Neuronal stem cell (in vitro differentiated cells): ENCODE data around the gene ARHGEF4.

ENCODE experiments used
- DNase-seq: peaks from one replicate; pipeline ENCODE4 v3.0.0-alpha.2; 2013; ENCODE audit warnings: low spot score
- H2AFZ ChIP-seq: one replicate; pipeline ENCODE4 v1.6.1; 2013; ENCODE audit warnings: mild to moderate bottlenecking, low read length, inconsistent platforms
- H2AK5ac ChIP-seq: 2 replicates; pipeline ENCODE4 v1.6.1; 2013; ENCODE audit warnings: low read depth, mild to moderate bottlenecking, inconsistent platforms, low read length, moderate library complexity, mixed read lengths
- H2BK120ac ChIP-seq: 2 replicates; pipeline ENCODE4 v1.6.1; 2013; ENCODE audit warnings: low read depth, mild to moderate bottlenecking, inconsistent platforms, low read length, moderate library complexity, mixed read lengths
- H2BK12ac ChIP-seq: one replicate; pipeline ENCODE4 v1.6.1; 2013; ENCODE audit warnings: low read length, inconsistent platforms
- H2BK15ac ChIP-seq: 2 replicates; pipeline ENCODE4 v1.6.1; 2013; ENCODE audit warnings: mild to moderate bottlenecking, low read length, inconsistent platforms, mixed read lengths
- H2BK5ac ChIP-seq: one replicate; pipeline ENCODE4 v1.6.1; 2013; ENCODE audit warnings: inconsistent platforms, mild to moderate bottlenecking, low read length, moderate library complexity
- H3K14ac ChIP-seq: one replicate; pipeline ENCODE4 v1.6.1; 2013; ENCODE audit warnings: low read length, inconsistent platforms
- H3K18ac ChIP-seq: 2 replicates; pipeline ENCODE4 v1.6.1; 2013; ENCODE audit warnings: low read length, inconsistent platforms
- H3K23ac ChIP-seq: 2 replicates; pipeline ENCODE4 v1.6.1; 2013; ENCODE audit warnings: low read depth, mild to moderate bottlenecking, mixed read lengths, low read length, inconsistent platforms; ENCODE audit not compliant: poor library complexity
- H3K27ac ChIP-seq: replicated peaks from 3 replicates; pipeline ENCODE4 v1.5.1; 2013; ENCODE audit warnings: low read length, inconsistent platforms
- H3K27me3 ChIP-seq, 3 experiments: 2 replicates each; pipeline ENCODE4 v1.6.1; 2013; ENCODE audit warnings: low read length in 3 of 3, mild to moderate bottlenecking in 2 of 3, inconsistent platforms in 1 of 3, low read depth in 1 of 3, mixed read lengths in 1 of 3, moderate library complexity in 1 of 3; ENCODE audit not compliant: control insufficient read depth in 3 of 3, insufficient read depth in 3 of 3
- H3K36me3 ChIP-seq, 2 donors: replicated peaks in 1 of 2; 2 replicates each; pipeline ENCODE4 v1.6.1; 2013; ENCODE audit warnings: low read length in 2 of 2; ENCODE audit not compliant: control insufficient read depth in 2 of 2, insufficient read depth in 2 of 2
- H3K4ac ChIP-seq: 2 replicates; pipeline ENCODE4 v1.6.1; 2013; ENCODE audit warnings: inconsistent platforms, mild to moderate bottlenecking, low read length, moderate library complexity
- H3K4me1 ChIP-seq, 2 donors: 1 replicate in 1 of 2; 2 replicates in 1 of 2; pipeline ENCODE4 v1.6.1; 2013; ENCODE audit warnings: low read length in 2 of 2, low read depth in 1 of 2; ENCODE audit not compliant: control insufficient read depth in 2 of 2, insufficient read depth in 1 of 2
- H3K4me2 ChIP-seq: one replicate; pipeline ENCODE4 v1.6.1; 2013; ENCODE audit warnings: mild to moderate bottlenecking, low read length, inconsistent platforms; ENCODE audit not compliant: insufficient read depth, poor library complexity, severe bottlenecking
- H3K4me3 ChIP-seq, 2 donors: 2 replicates each; pipeline ENCODE4 v1.5.1; 2013; ENCODE audit warnings: low read length in 2 of 2, mild to moderate bottlenecking in 2 of 2, inconsistent platforms in 1 of 2, moderate library complexity in 1 of 2
- H3K79me1 ChIP-seq: one replicate; pipeline ENCODE4 v1.6.1; 2013; ENCODE audit warnings: low read depth, mild to moderate bottlenecking, inconsistent platforms, low read length, moderate library complexity
- H3K9ac ChIP-seq: one replicate; pipeline ENCODE4 v1.6.1; 2013; ENCODE audit warnings: mild to moderate bottlenecking, low read depth, low read length, inconsistent platforms; ENCODE audit not compliant: poor library complexity
- H3K9me3 ChIP-seq, 2 donors: replicated peaks in 1 of 2; 2 replicates each; pipeline versions ENCODE3 to v1.6.1; 2013; ENCODE audit warnings: low read length in 2 of 2, mild to moderate bottlenecking in 2 of 2, inconsistent platforms in 1 of 2, low read depth in 1 of 2, mixed read lengths in 1 of 2, moderate library complexity in 1 of 2; ENCODE audit not compliant: control insufficient read depth in 2 of 2, insufficient read depth in 1 of 2
- H4K8ac ChIP-seq: one replicate; pipeline ENCODE4 v1.6.1; 2013; ENCODE audit warnings: low read depth, mild to moderate bottlenecking, inconsistent platforms, low read length, moderate library complexity
- H4K91ac ChIP-seq: one replicate; pipeline ENCODE4 v1.6.1; 2013; ENCODE audit warnings: low read length, low read depth, mild to moderate bottlenecking, inconsistent platforms; ENCODE audit not compliant: poor library complexity
- WGBS, 2 donors: extraction: QIAGEN DNeasy Blood & Tissue Kit; methylation state at CpG; one replicate each; pipeline ENCODE4 v1.1.7; 2013; ENCODE audit warnings: missing lambda C conversion rate in 2 of 2, mixed read lengths in 1 of 2; ENCODE audit not compliant: insufficient read length in 2 of 2, insufficient replicate concordance in 1 of 2; ENCODE audit errors: extremely low coverage in 2 of 2; 5-methylcytosine and 5-hydroxymethylcytosine counted together

The ARHGEF4 gene

DNA sequence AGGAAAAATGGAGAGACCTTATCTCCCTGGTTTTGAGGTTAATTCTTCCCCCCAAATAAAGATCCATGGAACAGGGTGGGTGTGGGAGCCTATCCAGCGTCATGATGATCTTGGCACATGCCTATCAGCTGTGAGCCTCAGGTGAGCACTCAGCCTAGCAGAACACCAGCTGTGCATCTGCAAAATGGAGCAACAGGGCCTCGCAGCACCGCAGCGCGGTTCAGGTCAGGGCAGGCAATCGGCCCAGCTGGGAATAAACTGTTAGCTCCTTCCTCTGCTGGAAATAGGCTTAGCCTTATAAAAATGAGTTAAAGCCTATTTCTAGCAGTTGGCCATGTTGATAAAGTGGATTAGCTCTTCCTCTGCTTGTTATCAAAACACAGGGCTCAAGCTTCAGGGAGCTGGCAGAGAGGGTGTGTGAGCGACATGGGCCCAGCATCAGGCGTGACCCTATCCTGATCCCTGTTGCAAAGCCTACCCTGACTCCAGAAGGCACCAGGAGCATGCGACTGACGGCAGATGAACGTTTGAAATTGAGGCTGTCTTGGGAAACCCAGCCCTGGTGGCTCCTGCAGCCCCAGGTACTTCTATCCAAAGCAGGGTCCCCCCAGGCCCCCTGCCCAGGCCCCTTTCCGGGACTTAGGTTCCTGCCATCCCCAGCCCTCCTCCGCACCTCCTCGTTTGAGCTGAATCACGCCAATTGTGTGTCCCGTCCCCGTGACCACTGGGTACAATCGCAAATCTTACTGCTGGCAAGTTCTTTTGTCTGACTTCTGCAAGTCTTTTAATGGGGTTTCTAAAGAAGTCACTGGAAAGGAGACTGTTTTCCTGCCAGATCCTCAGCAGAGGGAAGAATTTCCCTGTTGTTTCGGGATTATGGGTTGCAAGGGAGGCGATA is 35.4 kb downstream of the ARHGEF4 start:
- H3K4ac ChIP-seq, result peak overlapping the region; percentile 87
- peak overlapping the region; percentile 97 for H2BK5ac ChIP-seq
- H2AK5ac ChIP-seq, result peak overlapping the region; percentile 96
- no peaks in the 10 kb centered on the region for H3K36me3 ChIP-seq
- peak overlapping the region; percentile 65 for H3K14ac ChIP-seq
- no peak overlapping the region for H3K4me3 ChIP-seq
- H2AFZ ChIP-seq, result peak overlapping the region; percentile 74
- H3K23ac ChIP-seq, result no peak overlapping the region
- H2BK120ac ChIP-seq, result peak overlapping the region; percentile 92
- peak overlapping the region; percentile 49 for H4K8ac ChIP-seq
- peaks cover 0 to 14% of the 10 kb centered on the region in 2 donors for H3K9me3 ChIP-seq
- peaks cover 0 to 39% of the 10 kb centered on the region in 2 donors for H3K4me1 ChIP-seq
- WGBS, 2 donors, result no CpG with 5 or more reads among the region's 20 CpGs
- H3K9ac ChIP-seq, result peak overlapping the region; percentile 78
- H3K27me3 ChIP-seq, result peaks cover 0 to 5% (median 0%) of the 10 kb centered on the region in 3 experiments
- peak overlapping the region; percentile 98 for H3K18ac ChIP-seq
- peak overlapping the region; percentile 98 for H2BK12ac ChIP-seq
- H3K27ac ChIP-seq, result peak overlapping the region; percentile 100
- peak overlapping the region; percentile 92 for H4K91ac ChIP-seq
- no peak overlapping the region for H2BK15ac ChIP-seq
- peak; percentile 84 for DNase-seq
- peaks cover 8% of the 10 kb centered on the region for H3K79me1 ChIP-seq
- H3K4me2 ChIP-seq, result no peak overlapping the region

DNA sequence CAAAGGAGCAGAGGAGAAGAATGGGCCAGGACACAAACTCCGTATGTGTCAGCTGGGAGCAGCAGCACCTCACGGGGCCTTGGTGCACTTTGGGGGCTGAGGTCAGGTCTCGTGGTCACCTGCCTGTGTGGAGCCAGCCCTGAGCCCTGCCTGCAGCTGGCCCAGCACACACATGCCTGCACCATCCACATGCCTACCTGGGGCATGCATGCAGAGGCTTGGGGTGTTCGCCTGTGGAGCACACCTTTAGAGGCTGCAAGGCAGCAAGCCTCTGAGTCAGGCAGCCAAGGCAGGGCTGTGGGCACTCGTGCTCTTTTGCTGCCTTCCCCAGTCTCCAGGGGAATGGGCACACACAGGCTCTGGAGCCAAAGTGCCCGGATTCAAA is 36.0 kb downstream of the ARHGEF4 start:
- no peak for DNase-seq
- Histone ChIP-seq H3K9ac (peak overlapping the region; percentile 73), H4K91ac (peak overlapping the region; percentile 81), H3K4me2 (no peak overlapping the region), H3K23ac (no peak overlapping the region), H2BK5ac (peak overlapping the region; percentile 96), H3K27ac (peak overlapping the region; percentile 100), H2BK12ac (peak overlapping the region; percentile 75), H3K27me3 (peaks cover 0 to 5% (median 0%) of the 10 kb centered on the region in 3 experiments), H3K36me3 (peaks cover 0 to 2% of the 10 kb centered on the region in 2 donors), H3K18ac (peak overlapping the region; percentile 96), H2BK120ac (peak overlapping the region; percentile 87), H4K8ac (peak overlapping the region; percentile 83), H3K4ac (peak overlapping the region; percentile 43), H3K79me1 (peaks cover 8% of the 10 kb centered on the region), H2AFZ (peak overlapping the region; percentile 74), H3K9me3 (peaks cover 0 to 16% of the 10 kb centered on the region in 2 donors), H2BK15ac (peak overlapping the region; percentile 18), H3K14ac (no peak overlapping the region), H2AK5ac (peak overlapping the region; percentile 49), H3K4me1 (peaks cover 0 to 39% of the 10 kb centered on the region in 2 donors), H3K4me3 (no peak overlapping the region)
- WGBS, 2 donors, result no CpG with 5 or more reads among the region's 6 CpGs

DNA sequence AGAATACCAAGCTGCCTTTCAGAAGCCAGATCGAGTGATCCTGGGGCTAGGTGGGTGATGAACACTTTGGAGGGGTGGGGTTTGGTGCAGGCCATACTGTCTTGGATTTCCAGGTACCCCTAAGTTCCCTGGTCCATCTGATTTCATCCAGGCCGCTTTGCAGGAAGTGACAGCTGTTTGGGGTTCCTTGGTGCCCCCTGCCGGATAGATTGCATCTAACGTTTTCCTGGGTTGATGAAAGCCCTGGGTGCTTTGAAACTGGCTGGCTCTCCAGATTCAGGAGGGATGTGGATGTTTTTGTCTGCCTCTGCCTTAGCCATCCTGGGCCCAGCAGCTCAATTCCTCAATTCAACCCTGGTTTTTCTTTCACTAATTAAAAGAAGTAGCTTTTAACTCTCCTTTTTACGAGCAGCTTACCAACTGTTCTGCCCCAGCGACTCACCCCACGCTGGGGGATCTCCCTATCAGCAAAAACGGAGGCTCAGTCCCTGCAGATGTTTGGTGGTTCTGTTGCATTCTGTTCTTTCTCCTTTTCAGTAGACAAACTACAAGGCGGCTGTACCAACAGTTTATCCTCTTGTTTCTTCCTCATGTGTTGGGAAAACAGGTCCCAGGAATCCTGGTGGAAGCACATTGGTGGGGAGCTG is 37.1 kb downstream of the ARHGEF4 start:
- peaks cover 0 to 20% of the 10 kb centered on the region in 2 donors for H3K9me3 ChIP-seq
- H3K27me3 ChIP-seq, result peaks cover 0 to 5% (median 0%) of the 10 kb centered on the region in 3 experiments
- H3K27ac ChIP-seq, result peak overlapping the region; percentile 74
- H3K79me1 ChIP-seq, result peaks cover 8% of the 10 kb centered on the region
- H3K4me3 ChIP-seq, result no peak overlapping the region
- H2BK120ac ChIP-seq, result no peak overlapping the region
- no peak overlapping the region for H4K8ac ChIP-seq
- H2AK5ac ChIP-seq, result no peak overlapping the region
- peak overlapping the region; percentile 4 for H2BK5ac ChIP-seq
- peak; percentile 67 for DNase-seq
- no peak overlapping the region for H2BK15ac ChIP-seq
- H3K14ac ChIP-seq, result no peak overlapping the region
- no peak overlapping the region for H3K23ac ChIP-seq
- H2BK12ac ChIP-seq, result no peak overlapping the region
- H3K18ac ChIP-seq, result peak overlapping the region; percentile 13
- H3K4me2 ChIP-seq, result no peak overlapping the region
- no peak overlapping the region for H3K9ac ChIP-seq
- H4K91ac ChIP-seq, result no peak overlapping the region
- H3K4me1 ChIP-seq, result peaks cover 0 to 39% of the 10 kb centered on the region in 2 donors
- no peak overlapping the region for H2AFZ ChIP-seq
- H3K4ac ChIP-seq, result no peak overlapping the region
- no CpG with 5 or more reads among the region's 9 CpGs for WGBS, 2 donors
- H3K36me3 ChIP-seq, result peaks cover 0 to 3% of the 10 kb centered on the region in 2 donors

DNA sequence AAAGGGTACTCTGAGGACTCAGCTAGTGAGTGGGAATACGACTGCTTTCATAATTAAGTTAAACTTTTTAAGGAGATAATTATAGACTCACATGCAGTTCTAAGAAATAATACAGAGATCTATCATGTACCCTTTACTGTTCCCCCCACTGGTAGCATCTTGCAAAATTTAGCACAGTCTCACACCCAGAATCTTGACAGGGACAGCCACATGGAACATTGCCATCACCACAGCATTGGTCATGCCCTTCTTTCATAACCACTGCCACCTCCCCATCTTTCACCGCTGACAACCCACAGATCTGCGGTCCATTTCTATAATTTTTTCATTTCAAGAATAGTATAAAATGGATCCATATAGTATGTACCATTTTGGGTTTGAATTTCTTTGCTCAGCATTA is 37.8 kb downstream of the ARHGEF4 start:
- Histone ChIP-seq H2AK5ac (no peak overlapping the region), H3K9me3 (peaks cover 0 to 20% of the 10 kb centered on the region in 2 donors), H3K79me1 (peaks cover 8% of the 10 kb centered on the region), H3K23ac (no peak overlapping the region), H3K14ac (no peak overlapping the region), H3K9ac (no peak overlapping the region), H2BK12ac (no peak overlapping the region), H3K4me1 (peaks cover 0 to 34% of the 10 kb centered on the region in 2 donors), H3K4me3 (no peak overlapping the region), H4K91ac (no peak overlapping the region), H2BK120ac (no peak overlapping the region), H3K4me2 (no peak overlapping the region), H3K18ac (no peak overlapping the region), H4K8ac (no peak overlapping the region), H3K27me3 (peaks cover 0 to 5% (median 0%) of the 10 kb centered on the region in 3 experiments), H3K4ac (no peak overlapping the region), H2AFZ (no peak overlapping the region), H3K27ac (no peak overlapping the region), H2BK15ac (no peak overlapping the region), H3K36me3 (peaks cover 0 to 3% of the 10 kb centered on the region in 2 donors), H2BK5ac (no peak overlapping the region)
- no peak for DNase-seq
- WGBS, 2 donors, result no CpG with 5 or more reads among the region's 3 CpGs
